ENCODE results near the gene ZSCAN16.
A peak's percentile ranks its signal among the peaks of the same experiment; 100 is the strongest.
"Not testable (repeated sequence)": the region's sequence is repeated elsewhere in the genome, so short reads cannot be mapped to it uniquely, and the experiment has no call there.

Gene ZSCAN16

GRCh38 chr6:28124350-28124970 lies at the start of gene ZSCAN16:
Gene ZSCAN16, plus strand, starts transcription at chr6:28124609. Its CDS starts 835 bp downstream, at chr6:28125444.
- peak within 1 kb of the TSS; percentile 93 for H3K9ac ChIP-seq (ENCODE audit: low read depth, low read length)
- H3K9me3 ChIP-seq (ENCODE audit: insufficient read depth, low read depth, low read length) = no peaks in the 10 kb centered on the region
- peak within 1 kb of the TSS; percentile 94 for H3K4me3 ChIP-seq (ENCODE audit: low read length)
- no peaks in the 10 kb centered on the region for H3K27me3 ChIP-seq (ENCODE audit: insufficient read depth, low read length)
- no peaks in the 10 kb centered on the region for H3K4me1 ChIP-seq (ENCODE audit: insufficient read depth, low read length)
- H3K27ac ChIP-seq (ENCODE audit: low read length) = no peak within 1 kb of the TSS
- peaks cover 49% of the 10 kb centered on the region for H3K36me3 ChIP-seq (ENCODE audit: insufficient read depth, low read depth, low read length)

DNA sequence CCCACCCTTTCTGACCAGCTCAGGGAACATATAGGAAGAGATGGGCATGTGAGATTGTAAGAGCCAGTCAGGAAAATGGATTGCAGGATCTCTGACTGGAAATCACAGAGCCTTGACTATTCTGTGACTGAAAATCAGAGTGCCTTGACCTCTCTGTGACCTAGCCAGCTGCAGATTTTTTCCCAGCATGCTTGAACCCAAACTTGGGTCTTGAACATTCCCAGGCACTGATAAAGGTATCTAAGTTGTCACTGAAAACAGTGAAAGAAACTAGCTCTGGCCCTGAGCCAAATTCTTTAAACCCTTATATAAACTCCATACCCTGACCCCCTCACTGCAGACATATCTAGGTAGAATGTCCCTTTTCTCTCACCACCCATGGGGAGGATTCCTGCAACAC lies 46.4 kb upstream of the ZSCAN16 start:
- Histone ChIP-seq H3K9me3 (ENCODE audit: insufficient read depth, low read depth, low read length) (no peaks in the 10 kb centered on the region), H3K9ac (ENCODE audit: low read depth, low read length) (no peak overlapping the region), H3K36me3 (ENCODE audit: insufficient read depth, low read depth, low read length) (no peaks in the 10 kb centered on the region; the same call in 1 of the 2 replicates), H3K4me3 (ENCODE audit: low read length) (no peak overlapping the region), H3K27me3 (ENCODE audit: insufficient read depth, low read length) (peaks cover 11% of the 10 kb centered on the region), H3K27ac (ENCODE audit: low read length) (no peak overlapping the region), H3K4me1 (ENCODE audit: insufficient read depth, low read length) (no peaks in the 10 kb centered on the region)

- no peak overlapping the region for H3K4me3 ChIP-seq (ENCODE audit: low read length)
- H3K27me3 ChIP-seq (ENCODE audit: insufficient read depth, low read length) = peaks cover 3% of the 10 kb centered on the region; the same call in 1 of the 2 replicates
- no peak overlapping the region for H3K27ac ChIP-seq (ENCODE audit: low read length)
- H3K9me3 ChIP-seq (ENCODE audit: insufficient read depth, low read depth, low read length) = no peaks in the 10 kb centered on the region
- H3K36me3 ChIP-seq (ENCODE audit: insufficient read depth, low read depth, low read length) = peaks cover 6% of the 10 kb centered on the region; the same call in 1 of the 2 replicates
- no peaks in the 10 kb centered on the region for H3K4me1 ChIP-seq (ENCODE audit: insufficient read depth, low read length)
- no peak overlapping the region for H3K9ac ChIP-seq (ENCODE audit: low read depth, low read length)
Observed at GRCh38 chr6:28078836-28079235, 45.6 kb upstream of the ZSCAN16 start.

- not testable (repeated sequence) for H3K4me1 ChIP-seq (ENCODE audit: insufficient read depth, low read length); H3K27me3 ChIP-seq (ENCODE audit: insufficient read depth, low read length); H3K9me3 ChIP-seq (ENCODE audit: insufficient read depth, low read depth, low read length)
- peak within 1 kb of the TSS; percentile 85 for H3K9ac ChIP-seq (ENCODE audit: low read depth, low read length)
- peak within 1 kb of the TSS; percentile 94 for H3K4me3 ChIP-seq (ENCODE audit: low read length)
- peak within 1 kb of the TSS; percentile 54 for H3K27ac ChIP-seq (ENCODE audit: low read length)
- peaks cover 15% of the 10 kb centered on the region for H3K36me3 ChIP-seq (ENCODE audit: insufficient read depth, low read depth, low read length)
Observed at GRCh38 chr6:28080381-28080630, 44.1 kb upstream of the ZSCAN16 start, which contains the start of gene ZNF165. Gene ZNF165, plus strand, starts transcription at chr6:28080568. Its CDS starts 4,913 bp downstream, at chr6:28085481.

GRCh38 chr6:28080631-28081485 lies 43.6 kb upstream of the ZSCAN16 start:
- peak overlapping the region; percentile 94 for H3K4me3 ChIP-seq (ENCODE audit: low read length)
- H3K4me1 ChIP-seq (ENCODE audit: insufficient read depth, low read length) = no peaks in the 10 kb centered on the region
- peak overlapping the region; percentile 54 for H3K27ac ChIP-seq (ENCODE audit: low read length)
- H3K36me3 ChIP-seq (ENCODE audit: insufficient read depth, low read depth, low read length) = peaks cover 20% of the 10 kb centered on the region
- H3K9me3 ChIP-seq (ENCODE audit: insufficient read depth, low read depth, low read length) = no peaks in the 10 kb centered on the region
- H3K9ac ChIP-seq (ENCODE audit: low read depth, low read length) = peak overlapping the region; percentile 85
- H3K27me3 ChIP-seq (ENCODE audit: insufficient read depth, low read length) = peaks cover 3% of the 10 kb centered on the region; the same call in 1 of the 2 replicates

DNA sequence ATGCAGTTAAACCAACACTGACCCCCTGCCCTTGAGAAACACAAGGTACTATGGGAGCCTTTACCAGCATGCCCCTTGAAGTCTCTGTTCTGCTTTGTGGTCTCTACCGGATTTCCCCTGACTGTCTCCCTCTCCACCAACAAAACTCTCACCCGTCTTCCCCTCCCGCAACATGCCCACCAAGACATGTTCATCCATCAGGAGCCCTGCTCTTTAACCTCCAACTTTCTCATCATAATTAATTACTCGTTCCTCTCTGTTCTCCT lies 43.0 kb upstream of the ZSCAN16 start:
- Histone ChIP-seq H3K4me3 (ENCODE audit: low read length) (peak overlapping the region; percentile 94), H3K9me3 (ENCODE audit: insufficient read depth, low read depth, low read length) (no peaks in the 10 kb centered on the region), H3K36me3 (ENCODE audit: insufficient read depth, low read depth, low read length) (peaks cover 26% of the 10 kb centered on the region), H3K27ac (ENCODE audit: low read length) (no peak overlapping the region), H3K9ac (ENCODE audit: low read depth, low read length) (peak overlapping the region; percentile 85), H3K27me3 (ENCODE audit: insufficient read depth, low read length) (no peaks in the 10 kb centered on the region; the same call in 1 of the 2 replicates), H3K4me1 (ENCODE audit: insufficient read depth, low read length) (no peaks in the 10 kb centered on the region)

GRCh38 chr6:28082939-28083338 lies 41.5 kb upstream of the ZSCAN16 start:
- Histone ChIP-seq H3K4me1 (ENCODE audit: insufficient read depth, low read length) (no peaks in the 10 kb centered on the region), H3K9ac (ENCODE audit: low read depth, low read length) (no peak overlapping the region), H3K27ac (ENCODE audit: low read length) (no peak overlapping the region), H3K36me3 (ENCODE audit: insufficient read depth, low read depth, low read length) (peaks cover 41% of the 10 kb centered on the region), H3K27me3 (ENCODE audit: insufficient read depth, low read length) (no peaks in the 10 kb centered on the region), H3K9me3 (ENCODE audit: insufficient read depth, low read depth, low read length) (peaks cover 11% of the 10 kb centered on the region), H3K4me3 (ENCODE audit: low read length) (no peak overlapping the region)

DNA sequence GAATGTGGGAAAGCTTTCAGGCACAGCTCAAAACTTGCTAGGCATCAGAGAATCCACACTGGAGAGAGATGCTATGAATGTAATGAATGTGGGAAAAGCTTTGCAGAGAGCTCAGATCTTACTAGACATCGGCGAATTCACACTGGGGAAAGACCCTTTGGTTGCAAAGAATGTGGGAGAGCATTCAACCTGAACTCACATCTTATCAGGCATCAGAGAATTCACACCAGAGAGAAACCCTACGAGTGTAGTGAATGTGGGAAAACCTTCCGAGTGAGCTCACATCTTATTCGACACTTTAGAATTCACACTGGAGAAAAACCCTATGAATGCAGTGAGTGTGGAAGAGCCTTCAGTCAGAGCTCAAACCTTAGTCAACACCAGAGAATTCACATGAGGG lies 35.4 kb upstream of the ZSCAN16 start:
- Histone ChIP-seq H3K9me3 (ENCODE audit: insufficient read depth, low read depth, low read length) (peaks cover 36% of the 10 kb centered on the region), H3K27ac (ENCODE audit: low read length) (no peak overlapping the region), H3K27me3 (ENCODE audit: insufficient read depth, low read length) (no peaks in the 10 kb centered on the region), H3K4me3 (ENCODE audit: low read length) (no peak overlapping the region; the same call in 1 of the 2 replicates), H3K36me3 (ENCODE audit: insufficient read depth, low read depth, low read length) (peaks cover 64% of the 10 kb centered on the region), H3K4me1 (ENCODE audit: insufficient read depth, low read length) (no peaks in the 10 kb centered on the region), H3K9ac (ENCODE audit: low read depth, low read length) (no peak overlapping the region)

DNA sequence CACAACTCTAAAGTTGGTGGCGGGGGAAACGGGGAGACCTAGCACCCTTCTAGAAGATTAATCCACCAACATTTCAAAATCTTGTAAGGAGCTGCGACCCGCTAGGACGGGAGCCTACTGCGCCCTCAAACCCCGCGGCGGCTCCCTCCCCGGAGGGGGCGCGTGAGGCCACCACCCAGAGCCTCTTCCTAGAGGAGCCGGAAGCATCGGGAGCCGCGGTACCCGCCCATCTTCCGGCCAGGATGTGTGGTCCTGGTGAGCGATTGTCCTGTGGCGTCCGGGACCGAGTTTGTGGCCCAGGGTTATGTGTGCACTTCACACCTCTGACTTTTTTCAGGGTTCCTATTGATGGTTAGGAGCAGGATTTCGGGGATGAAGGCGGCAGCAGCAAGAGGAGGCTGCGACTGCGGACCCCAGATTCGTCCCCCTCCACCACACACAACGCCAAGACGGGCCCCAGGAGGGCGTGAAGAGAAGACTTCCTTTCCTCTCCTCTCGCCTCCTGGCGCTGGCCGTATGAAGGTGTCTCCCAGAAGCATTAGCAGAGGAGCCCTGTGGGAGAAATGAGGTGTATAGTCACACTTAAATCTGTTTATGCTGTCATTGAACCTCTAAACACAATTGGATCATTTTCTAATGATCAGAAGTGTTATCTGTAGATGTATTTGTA lies 33.4 kb upstream of the ZSCAN16 start:
- Histone ChIP-seq H3K4me3 (ENCODE audit: low read length) (no peak overlapping the region), H3K9ac (ENCODE audit: low read depth, low read length) (no peak overlapping the region), H3K27me3 (ENCODE audit: insufficient read depth, low read length) (no peaks in the 10 kb centered on the region), H3K36me3 (ENCODE audit: insufficient read depth, low read depth, low read length) (peaks cover 50% of the 10 kb centered on the region), H3K9me3 (ENCODE audit: insufficient read depth, low read depth, low read length) (peaks cover 36% of the 10 kb centered on the region), H3K4me1 (ENCODE audit: insufficient read depth, low read length) (no peaks in the 10 kb centered on the region), H3K27ac (ENCODE audit: low read length) (no peak overlapping the region)

DNA sequence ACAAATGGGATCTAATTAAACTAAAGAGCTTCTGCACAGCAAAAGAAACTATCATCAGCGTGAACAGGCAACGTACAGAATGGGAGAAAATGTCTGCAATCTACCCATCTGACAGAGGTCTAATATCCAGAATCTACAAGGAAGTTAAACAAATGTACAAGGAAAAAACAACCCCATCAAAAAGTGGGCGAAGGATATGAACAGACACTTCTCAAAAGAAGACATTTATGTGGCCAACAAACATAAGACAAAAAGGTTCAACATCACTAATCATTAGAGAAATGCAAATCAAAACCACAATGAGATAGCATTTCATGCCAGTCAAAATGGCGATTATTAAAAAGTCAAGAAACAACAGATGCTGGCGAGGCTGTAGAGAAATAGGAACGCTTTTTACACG lies 22.2 kb upstream of the ZSCAN16 start:
- H3K4me1 ChIP-seq (ENCODE audit: insufficient read depth, low read length); H3K9ac ChIP-seq (ENCODE audit: low read depth, low read length); H3K4me3 ChIP-seq (ENCODE audit: low read length); H3K36me3 ChIP-seq (ENCODE audit: insufficient read depth, low read depth, low read length); H3K27ac ChIP-seq (ENCODE audit: low read length): not testable (repeated sequence)
- H3K9me3 ChIP-seq (ENCODE audit: insufficient read depth, low read depth, low read length) = peaks cover 12% of the 10 kb centered on the region; the same call in 1 of the 2 replicates
- H3K27me3 ChIP-seq (ENCODE audit: insufficient read depth, low read length) = peaks cover 17% of the 10 kb centered on the region

GRCh38 chr6:28102699-28103098 lies 21.7 kb upstream of the ZSCAN16 start:
- H3K4me1 ChIP-seq (ENCODE audit: insufficient read depth, low read length); H3K4me3 ChIP-seq (ENCODE audit: low read length); H3K27ac ChIP-seq (ENCODE audit: low read length); H3K9ac ChIP-seq (ENCODE audit: low read depth, low read length); H3K36me3 ChIP-seq (ENCODE audit: insufficient read depth, low read depth, low read length): not testable (repeated sequence)
- H3K27me3 ChIP-seq (ENCODE audit: insufficient read depth, low read length) = peaks cover 17% of the 10 kb centered on the region
- peaks cover 12% of the 10 kb centered on the region; the same call in 1 of the 2 replicates for H3K9me3 ChIP-seq (ENCODE audit: insufficient read depth, low read depth, low read length)
